Measurements from ENCODE around the gene SNX25. TPM values are rescaled to one million over a fixed set of nuclear protein-coding genes. Genes with fewer than 3 reads are reported as not detected.

The SNX25 gene
- polyA plus RNA-seq, 1 of the 3 experiments (the other 2 are of a cell fraction): 8.5 TPM

GRCh38 chr4:185358514-185358913, 149.1 kb downstream of the SNX25 start:
- H3K4me2 ChIP-seq: peak overlapping the region; percentile 60; the same call in 1 of the 2 replicates
- CTCF ChIA-PET: no interaction called here

More at GRCh38 chr4:185358514-185358913, 149.1 kb downstream of the SNX25 start:
- Histone ChIP-seq H3K9me2 (no peaks in the 10 kb centered on the region), H3K27ac (ENCODE audit: low read depth in 2 of 2, low read length in 1 of 2) (peak overlapping the region; percentile 78 to 98), H3F3A (replicated peaks; ENCODE audit: insufficient read depth) (peaks cover 37% of the 10 kb centered on the region), H3K9ac (peak overlapping the region; percentile 68; the same call in 1 of the 2 replicates), H2AFZ (ENCODE audit: low read depth) (no peak overlapping the region), H3K36me3 (replicated peaks in 1 of 2; ENCODE audit: control insufficient read depth in 1 of 2, insufficient read depth in 2 of 2, low read length in 1 of 2) (peaks cover 13 to 23% of the 10 kb centered on the region in 2 experiments), H3K4me1 (ENCODE audit: control insufficient read depth in 1 of 2, insufficient read depth in 2 of 2, low read depth in 1 of 2, low read length in 1 of 2) (peaks cover 8 to 21% of the 10 kb centered on the region in 2 experiments), H3K4me3 (ENCODE audit: low read depth in 2 of 2, low read length in 1 of 2) (no peak overlapping the region), H3K9me3 (no peaks in the 10 kb centered on the region), H4K20me1 (ENCODE audit: insufficient read depth) (no peaks in the 10 kb centered on the region), H3K79me2 (ENCODE audit: insufficient read depth) (peaks cover 3% of the 10 kb centered on the region; the same call in 1 of the 2 replicates), H3K27me3 (ENCODE audit: insufficient read depth) (no peaks in the 10 kb centered on the region)
- TF ChIP-seq, protein P1, sequence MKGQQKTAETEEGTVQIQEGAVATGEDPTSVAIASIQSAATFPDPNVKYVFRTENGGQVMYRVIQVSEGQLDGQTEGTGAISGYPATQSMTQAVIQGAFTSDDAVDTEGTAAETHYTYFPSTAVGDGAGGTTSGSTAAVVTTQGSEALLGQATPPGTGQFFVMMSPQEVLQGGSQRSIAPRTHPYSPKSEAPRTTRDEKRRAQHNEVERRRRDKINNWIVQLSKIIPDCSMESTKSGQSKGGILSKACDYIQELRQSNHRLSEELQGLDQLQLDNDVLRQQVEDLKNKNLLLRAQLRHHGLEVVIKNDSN (IDR thresholded peaks at IDR 0.05; ENCODE audit: borderline replicate concordance, low read depth): 0 out of 2 replicates have a peak, but pooled peaks have one; percentile 4
- TF ChIP-seq RCOR1 (IDR thresholded peaks at IDR 0.05; ENCODE audit: low read length) (no peak), EZH2phosphoT487 (IDR thresholded peaks at IDR 0.05; ENCODE audit: borderline replicate concordance, low read depth) (no peak), YY1 (IDR thresholded peaks at IDR 0.05; ENCODE audit: low read depth) (no peak), NRF1 (IDR thresholded peaks at IDR 0.05; ENCODE audit: low read depth, low read length) (no peak), SIN3A (IDR thresholded peaks at IDR 0.05; ENCODE audit: borderline replicate concordance, low read depth, low read length) (no peak), SMC3 (IDR thresholded peaks at IDR 0.05; ENCODE audit: low read depth, low read length) (no peak), TAF1 (IDR thresholded peaks at IDR 0.05; ENCODE audit: borderline replicate concordance, low read depth, low read length) (no peak), TCF12 (IDR thresholded peaks at IDR 0.05) (peak; percentile 93), PBX3 (IDR thresholded peaks at IDR 0.05) (peak; percentile 70), MXI1 (IDR thresholded peaks at IDR 0.05; ENCODE audit: low read depth, low read length) (no peak), MEF2A (IDR thresholded peaks at IDR 0.05; ENCODE audit: borderline replicate concordance, low read depth) (0 out of 2 replicates have a peak, but pooled peaks have one; percentile 23), FOSL2 (IDR thresholded peaks at IDR 0.05; ENCODE audit: borderline replicate concordance, low read depth) (peak; percentile 77; the same call in 1 of the 2 replicates), TEAD4 (IDR thresholded peaks at IDR 0.05; ENCODE audit: borderline replicate concordance, insufficient read depth) (peak; percentile 77; the same call in 1 of the 2 replicates), EP300 (IDR thresholded peaks at IDR 0.05; ENCODE audit: borderline replicate concordance in 1 of 2, low read depth in 1 of 2, low read length in 1 of 2) (peak in 1 of 2 experiments; percentile 94; a peak in 2 of 4 replicates), JUND (IDR thresholded peaks at IDR 0.05) (peak; percentile 91), NFIC (IDR thresholded peaks at IDR 0.05; ENCODE audit: borderline replicate concordance) (peak; percentile 79), RXRA (IDR thresholded peaks at IDR 0.05; ENCODE audit: borderline replicate concordance, low read depth) (peak; percentile 85), FOXM1 (IDR thresholded peaks at IDR 0.05; ENCODE audit: low read depth) (peak; percentile 39; the same call in 1 of the 2 replicates)
- TF ChIP-seq, protein P2, sequence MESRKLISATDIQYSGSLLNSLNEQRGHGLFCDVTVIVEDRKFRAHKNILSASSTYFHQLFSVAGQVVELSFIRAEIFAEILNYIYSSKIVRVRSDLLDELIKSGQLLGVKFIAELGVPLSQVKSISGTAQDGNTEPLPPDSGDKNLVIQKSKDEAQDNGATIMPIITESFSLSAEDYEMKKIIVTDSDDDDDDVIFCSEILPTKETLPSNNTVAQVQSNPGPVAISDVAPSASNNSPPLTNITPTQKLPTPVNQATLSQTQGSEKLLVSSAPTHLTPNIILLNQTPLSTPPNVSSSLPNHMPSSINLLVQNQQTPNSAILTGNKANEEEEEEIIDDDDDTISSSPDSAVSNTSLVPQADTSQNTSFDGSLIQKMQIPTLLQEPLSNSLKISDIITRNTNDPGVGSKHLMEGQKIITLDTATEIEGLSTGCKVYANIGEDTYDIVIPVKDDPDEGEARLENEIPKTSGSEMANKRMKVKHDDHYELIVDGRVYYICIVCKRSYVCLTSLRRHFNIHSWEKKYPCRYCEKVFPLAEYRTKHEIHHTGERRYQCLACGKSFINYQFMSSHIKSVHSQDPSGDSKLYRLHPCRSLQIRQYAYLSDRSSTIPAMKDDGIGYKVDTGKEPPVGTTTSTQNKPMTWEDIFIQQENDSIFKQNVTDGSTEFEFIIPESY (IDR thresholded peaks at IDR 0.05; ENCODE audit: borderline replicate concordance, low read depth): peak; percentile 30; the same call in 1 of the 2 replicates
- TF ChIP-seq, protein P3, sequence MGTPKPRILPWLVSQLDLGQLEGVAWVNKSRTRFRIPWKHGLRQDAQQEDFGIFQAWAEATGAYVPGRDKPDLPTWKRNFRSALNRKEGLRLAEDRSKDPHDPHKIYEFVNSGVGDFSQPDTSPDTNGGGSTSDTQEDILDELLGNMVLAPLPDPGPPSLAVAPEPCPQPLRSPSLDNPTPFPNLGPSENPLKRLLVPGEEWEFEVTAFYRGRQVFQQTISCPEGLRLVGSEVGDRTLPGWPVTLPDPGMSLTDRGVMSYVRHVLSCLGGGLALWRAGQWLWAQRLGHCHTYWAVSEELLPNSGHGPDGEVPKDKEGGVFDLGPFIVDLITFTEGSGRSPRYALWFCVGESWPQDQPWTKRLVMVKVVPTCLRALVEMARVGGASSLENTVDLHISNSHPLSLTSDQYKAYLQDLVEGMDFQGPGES (IDR thresholded peaks at IDR 0.05; ENCODE audit: low read depth, low read length): no peak
- WGBS (ENCODE audit: low lambda C conversion rate): 36% methylated on average over 4 of the region's 4 CpGs
- DNase-seq: no peak
- POLR2A ChIA-PET: no interaction called here
